ENCODE measurements around the gene TMEM182.

- TF ChIP-seq CTCF (IDR thresholded peaks at IDR 0.05) (no peak), POLR2A (IDR thresholded peaks at IDR 0.05) (no peak), EP300 (IDR thresholded peaks at IDR 0.05) (no peak)
Observed at GRCh38 chr2:102797486-102797885, 35.7 kb downstream of the TMEM182 start.

Data from tibial nerve (tissue), 4 donors.